DOHH2 (cell line): ENCODE results near the gene RNASE1.

Source experiments
- H3F3A ChIP-seq: fragments of 200-600 bp; sonication (generic), shearing (Covaris generic); 2 replicates; pipeline ENCODE4 v1.6.0; 2016; ENCODE audit warnings: antibody characterized with exemption, mild to moderate bottlenecking; ENCODE audit not compliant: control insufficient read depth, insufficient read depth
- H3K27ac ChIP-seq: fragments of 200-600 bp; sonication (generic); 2 replicates; pipeline ENCODE4 v1.5.1; 2014; ENCODE audit warnings: low read depth, mild to moderate bottlenecking, low read length, moderate library complexity
- H3K27me3 ChIP-seq: fragments of 200-600 bp; sonication (generic); 2 replicates; pipeline ENCODE4 v1.6.1; 2014; ENCODE audit warnings: mild to moderate bottlenecking, low read length, mixed read lengths; ENCODE audit not compliant: control insufficient read depth
- H3K36me3 ChIP-seq: fragments of 200-600 bp; sonication (generic); 2 replicates; pipeline ENCODE4 v1.6.1; 2014; ENCODE audit warnings: mild to moderate bottlenecking, low read length, moderate library complexity, mixed read lengths; ENCODE audit not compliant: control insufficient read depth
- H3K4me1 ChIP-seq: fragments of 200-600 bp; sonication (generic); 2 replicates; pipeline ENCODE4 v1.6.1; 2014; ENCODE audit warnings: mild to moderate bottlenecking, low read length, mixed read lengths; ENCODE audit not compliant: control insufficient read depth
- H3K4me2 ChIP-seq: fragments of 200-600 bp; sonication (generic); 2 replicates; pipeline ENCODE4 v1.6.0; 2014; ENCODE audit warnings: mild to moderate bottlenecking, low read length, moderate library complexity
- H3K4me3 ChIP-seq: fragments of 200-600 bp; sonication (generic); 2 replicates; pipeline ENCODE4 v1.5.1; 2014; ENCODE audit warnings: mild to moderate bottlenecking, low read length, mixed read lengths
- H3K79me2 ChIP-seq: fragments of 200-600 bp; sonication (generic); 2 replicates; pipeline ENCODE4 v1.6.1; 2014; ENCODE audit warnings: mild to moderate bottlenecking, low read length, mixed read lengths; ENCODE audit not compliant: control insufficient read depth
- H3K9me2 ChIP-seq: fragments of 200-600 bp; sonication (generic); replicated peaks from 2 replicates; pipeline ENCODE4 v1.6.1; 2014; ENCODE audit warnings: mild to moderate bottlenecking, low read length, mixed read lengths; ENCODE audit not compliant: control insufficient read depth
- H3K9me3 ChIP-seq: fragments of 200-600 bp; sonication (generic); 2 replicates; pipeline ENCODE4 v1.6.1; 2014; ENCODE audit warnings: antibody characterized with exemption, low read length, mixed read lengths; ENCODE audit not compliant: control insufficient read depth, insufficient read depth
- H4K20me1 ChIP-seq: fragments of 200-600 bp; sonication (generic); 2 replicates; pipeline ENCODE4 v1.6.0; 2014; ENCODE audit warnings: low read depth, mild to moderate bottlenecking, antibody characterized with exemption, low read length, moderate library complexity; ENCODE audit not compliant: control insufficient read depth, insufficient read depth
- CTCF ChIP-seq: fragments of 200-600 bp; sonication (generic); IDR thresholded peaks from one replicate; pipeline ENCODE4 v1.5.1; 2014; ENCODE audit warnings: antibody characterized with exemption, mild to moderate bottlenecking, low read depth, low read length; ENCODE audit not compliant: poor library complexity, severe bottlenecking
- EZH2phosphoT487 ChIP-seq: fragments of 200-600 bp; sonication (generic); IDR thresholded peaks from 2 replicates; pipeline ENCODE4 v1.6.1; 2017; ENCODE audit warnings: borderline replicate concordance, mild to moderate bottlenecking, antibody characterized with exemption, low read length, moderate library complexity, mixed read lengths

RNASE1 gene

GRCh38 chr14:20775043-20775442, 27.6 kb downstream of the RNASE1 start:
- Histone ChIP-seq H3K27me3 (peaks cover 16% of the 10 kb centered on the region), H3K79me2 (no peaks in the 10 kb centered on the region), H3K9me3 (no peaks in the 10 kb centered on the region), H3K4me2 (no peak overlapping the region), H3K4me1 (peaks cover 3% of the 10 kb centered on the region), H4K20me1 (no peaks in the 10 kb centered on the region), H3K36me3 (no peaks in the 10 kb centered on the region), H3F3A (no peaks in the 10 kb centered on the region), H3K27ac (no peak overlapping the region), H3K4me3 (no peak overlapping the region), H3K9me2 (no peaks in the 10 kb centered on the region)
- TF ChIP-seq EZH2phosphoT487 (no peak), CTCF (no peak)

GRCh38 chr14:20774258-20774824, 28.3 kb downstream of the RNASE1 start:
- Histone ChIP-seq H3F3A (no peaks in the 10 kb centered on the region), H3K4me1 (no peaks in the 10 kb centered on the region), H3K4me2 (no peak overlapping the region), H3K79me2 (no peaks in the 10 kb centered on the region), H4K20me1 (no peaks in the 10 kb centered on the region), H3K36me3 (no peaks in the 10 kb centered on the region), H3K9me2 (no peaks in the 10 kb centered on the region), H3K27me3 (peaks cover 16% of the 10 kb centered on the region), H3K4me3 (no peak overlapping the region), H3K9me3 (no peaks in the 10 kb centered on the region), H3K27ac (no peak overlapping the region)
- no peak for TF ChIP-seq EZH2phosphoT487
- no peak for TF ChIP-seq CTCF

- no peaks in the 10 kb centered on the region for H3K79me2 ChIP-seq
- no peak overlapping the region for H3K27ac ChIP-seq
- no peak overlapping the region for H3K4me2 ChIP-seq
- no peaks in the 10 kb centered on the region for H3K4me1 ChIP-seq
- no peaks in the 10 kb centered on the region for H3F3A ChIP-seq
- H3K9me2 ChIP-seq, result no peaks in the 10 kb centered on the region
- H3K36me3 ChIP-seq, result no peaks in the 10 kb centered on the region
- H4K20me1 ChIP-seq, result no peaks in the 10 kb centered on the region
- no peaks in the 10 kb centered on the region for H3K9me3 ChIP-seq
- peaks cover 16% of the 10 kb centered on the region for H3K27me3 ChIP-seq
- H3K4me3 ChIP-seq, result no peak overlapping the region
- TF ChIP-seq EZH2phosphoT487, result no peak
- TF ChIP-seq CTCF, result no peak
These were observed 30.0 kb downstream of the RNASE1 start for GRCh38 chr14:20772650-20773049.

- H3K9me2 ChIP-seq, result no peaks in the 10 kb centered on the region
- H3F3A ChIP-seq, result no peaks in the 10 kb centered on the region
- no peaks in the 10 kb centered on the region for H4K20me1 ChIP-seq
- no peaks in the 10 kb centered on the region for H3K36me3 ChIP-seq
- H3K27me3 ChIP-seq, result peaks cover 3% of the 10 kb centered on the region; the same call in 1 of the 2 replicates
- H3K4me2 ChIP-seq, result no peak overlapping the region
- H3K4me1 ChIP-seq, result no peaks in the 10 kb centered on the region
- H3K4me3 ChIP-seq, result no peak overlapping the region
- H3K27ac ChIP-seq, result no peak overlapping the region
- no peak for TF ChIP-seq EZH2phosphoT487
- H3K9me3 ChIP-seq, result no peaks in the 10 kb centered on the region
- H3K79me2 ChIP-seq, result no peaks in the 10 kb centered on the region
These were observed 33.2 kb downstream of the RNASE1 start for GRCh38 chr14:20769421-20769820.
